CD4-positive, alpha-beta memory T cell (primary cell): Measurements from ENCODE around the gene PML. TPM values are rescaled to one million over a fixed set of nuclear protein-coding genes. Genes with fewer than 3 reads are reported as not detected.
"Not testable (repeated sequence)": the region's sequence is repeated elsewhere in the genome, so short reads cannot be mapped to it uniquely, and the experiment has no call there.

Experiments
- CTCF ChIA-PET: fragments of 350-600 bp; sonication (Branson Sonifier 250); formaldehyde crosslinking; loops from one replicate; lab custom pipeline; 2021; ENCODE audit warnings: inconsistent platforms; ENCODE audit not compliant: partially characterized antibody; lab: Charles Lee
- POLR2A ChIA-PET: fragments of 350-600 bp; sonication (Branson Sonifier 250); formaldehyde crosslinking; loops from one replicate; lab custom pipeline; 2021; ENCODE audit not compliant: partially characterized antibody; lab: Charles Lee
- DNase-seq, 5 donors: peaks; one replicate each; pipeline versions ENCODE4 v3.0.0 to v3.0.0-alpha.2; 2020 to 2022; ENCODE audit warnings: mixed read lengths in 1 of 5
- H3K27ac ChIP-seq: one replicate; pipeline ENCODE4 v1.7.0; 2013; ENCODE audit warnings: low read depth, low read length
- H3K27me3 ChIP-seq: 2 replicates; pipeline ENCODE4 v1.7.0; 2013; ENCODE audit warnings: mild to moderate bottlenecking, low read length, moderate library complexity; ENCODE audit not compliant: insufficient read depth
- H3K36me3 ChIP-seq: 2 replicates; pipeline ENCODE4 v1.7.0; 2013; ENCODE audit warnings: mild to moderate bottlenecking, low read length, moderate library complexity; ENCODE audit not compliant: insufficient read depth
- H3K4me1 ChIP-seq: 2 replicates; pipeline ENCODE4 v1.7.0; 2013; ENCODE audit warnings: mild to moderate bottlenecking, low read length, moderate library complexity; ENCODE audit not compliant: insufficient read depth
- H3K4me3 ChIP-seq, 2 donors: one replicate each; pipeline ENCODE4 v1.7.0; 2013; ENCODE audit warnings: low read length in 2 of 2, mild to moderate bottlenecking in 1 of 2
- H3K9me3 ChIP-seq, 2 donors: one replicate each; pipeline ENCODE4 v1.7.0; 2013; ENCODE audit warnings: low read length in 2 of 2, control low read depth in 1 of 2; ENCODE audit not compliant: control insufficient read depth in 1 of 2
- H3K27ac Mint-ChIP-seq, 7 donors: one replicate each; pipeline ENCODE4 v1.8.0; 2020 to 2021; ENCODE audit warnings: mixed read lengths in 7 of 7, mild to moderate bottlenecking in 6 of 7, inconsistent platforms in 3 of 7, moderate library complexity in 3 of 7
- H3K27me3 Mint-ChIP-seq, 2 donors: one replicate each; pipeline ENCODE4 v1.8.0; 2020 to 2021; ENCODE audit warnings: mixed read lengths in 2 of 2
- H3K36me3 Mint-ChIP-seq, 2 donors: one replicate each; pipeline ENCODE4 v1.8.0; 2020 to 2021; ENCODE audit warnings: mixed read lengths in 2 of 2, inconsistent platforms in 1 of 2, mild to moderate bottlenecking in 1 of 2
- H3K4me1 Mint-ChIP-seq, 4 donors: one replicate each; pipeline ENCODE4 v1.8.0; 2020 to 2021; ENCODE audit warnings: mixed read lengths in 4 of 4, mild to moderate bottlenecking in 1 of 4
- H3K4me3 Mint-ChIP-seq, 8 donors: one replicate each; pipeline ENCODE4 v1.8.0; 2020 to 2021; ENCODE audit warnings: mixed read lengths in 8 of 8, mild to moderate bottlenecking in 7 of 8, moderate library complexity in 6 of 8, inconsistent platforms in 3 of 8
- H3K9me3 Mint-ChIP-seq, 8 donors: one replicate each; pipeline ENCODE4 v1.8.0; 2020 to 2021; ENCODE audit warnings: mixed read lengths in 8 of 8, mild to moderate bottlenecking in 5 of 8, inconsistent platforms in 3 of 8, moderate library complexity in 1 of 8
- intact Hi-C: fragments of 100-400 bp; cut with micrococcal nuclease; formaldehyde crosslinking; loops from one replicate; pipeline ENCODE4 v1.15.1; 2023
- polyA plus RNA-seq, 2 donors: library from polyadenylated mRNA; unstranded; fragments of 300-500 nt; fragmentation: Illumina TruSeq; gene quantifications; one replicate each; pipeline ENCODE4 v1.2.3, GENCODE V29; 2021
- total RNA-seq, 2 experiments: library from RNA; stranded (reverse); gene quantifications; one replicate each; pipeline ENCODE4 v1.2.3, GENCODE V29; 2021

Gene PML
- total and polyA plus RNA-seq, 4 experiments from 2014 or later: 9.6 to 66.6 (median 47.4) TPM

DNA sequence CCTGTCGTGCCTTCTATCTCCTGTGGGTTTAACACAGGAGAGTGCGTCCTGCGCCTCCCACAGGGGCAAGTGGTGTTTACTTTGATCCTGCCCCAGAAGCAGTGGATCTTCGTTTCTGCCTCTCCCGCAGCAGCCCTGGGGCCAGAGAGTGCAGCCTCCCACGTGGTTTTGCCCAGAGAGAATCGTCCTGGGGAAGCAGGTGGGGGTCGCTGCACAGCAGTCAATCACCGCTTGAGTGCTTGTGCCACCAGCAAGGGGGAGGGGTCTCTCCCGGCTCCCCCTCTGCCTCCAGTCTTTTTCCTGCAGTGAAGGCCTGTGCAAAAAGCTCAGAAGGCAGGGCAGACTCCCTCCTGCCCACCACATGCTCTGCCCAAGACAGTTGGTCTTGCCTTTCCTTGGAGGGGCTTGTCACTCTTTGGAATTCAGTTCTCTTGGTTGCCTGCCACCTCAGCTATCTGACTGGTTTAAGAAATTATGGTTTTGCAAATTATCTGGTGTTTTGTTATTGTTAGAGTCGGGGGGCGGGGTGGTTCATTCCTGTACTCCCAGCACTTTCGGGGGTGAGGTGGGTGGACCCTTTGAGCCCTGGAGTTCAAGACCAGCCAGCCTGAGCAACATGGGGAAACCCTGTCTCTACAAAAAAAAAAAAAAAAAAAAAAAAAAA lies 29.3 kb upstream of the PML start:
- intact Hi-C loops: loop anchor here (2.0 kb wide), 2 partner anchors 30 to 38 kb away; partner anchors contain the start of genes LOXL1 and PML
- peak in 2 of 5 donors; percentile 12 to 20 for DNase-seq
- POLR2A ChIA-PET: interaction anchor here (0.7 to 1.8 kb wide), 9 partner anchors 9 to 83 kb away, joined by 3 to 16 read pairs (median 4); partner anchors contain the start of genes PML and STOML1
- CTCF ChIA-PET: interaction anchor here (0.7 to 11.1 kb wide), 17 partner anchors 9 to 375 kb away, joined by 3 to 168 read pairs (median 4); partner anchors contain the start of genes LOXL1, PML and TBC1D21
- H3K4me3 ChIP-seq: peak overlapping the region in 1 of 2 donors; percentile 64
- Mint-ChIP-seq H3K9me3 (no peaks in the 10 kb centered on the region), H3K27ac (peak overlapping the region; percentile 43 to 93 (median 84)), H3K36me3 (no peaks in the 10 kb centered on the region), H3K4me3 (peak overlapping the region; percentile 75 to 88 (median 84)), H3K27me3 (no peaks in the 10 kb centered on the region), H3K4me1 (peaks cover 22 to 39% (median 29%) of the 10 kb centered on the region in 4 donors)
- no peaks in the 10 kb centered on the region for H3K27me3 ChIP-seq
- H3K27ac ChIP-seq: peak overlapping the region; percentile 24
- H3K9me3 ChIP-seq: no peaks in the 10 kb centered on the region
- H3K4me1 ChIP-seq: peaks cover 26% of the 10 kb centered on the region
- H3K36me3 ChIP-seq: no peaks in the 10 kb centered on the region

DNA sequence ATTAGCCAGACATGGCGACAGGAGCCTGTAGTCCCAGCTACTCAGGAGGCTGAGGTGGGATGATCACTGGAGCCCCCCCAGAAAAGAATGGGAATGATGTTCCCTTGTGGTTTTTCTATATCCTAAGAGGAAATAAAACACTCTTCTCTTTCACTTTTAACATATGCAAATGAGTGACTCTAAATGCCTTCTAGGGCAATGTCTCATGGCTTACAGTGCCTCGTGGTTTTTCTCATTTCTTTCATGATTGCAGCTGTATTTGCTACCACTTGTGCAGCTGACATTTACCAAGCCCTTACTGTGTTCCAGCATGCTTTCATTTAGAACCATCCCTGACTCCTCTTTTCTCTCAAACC lies 28.8 kb upstream of the PML start:
- Mint-ChIP-seq H3K4me3 (peak overlapping the region; percentile 56 to 88 (median 82)), H3K27ac (peak overlapping the region; percentile 43 to 93 (median 84)), H3K4me1 (peaks cover 20 to 34% (median 26%) of the 10 kb centered on the region in 4 donors), H3K27me3 (no peaks in the 10 kb centered on the region), H3K9me3 (no peaks in the 10 kb centered on the region), H3K36me3 (no peaks in the 10 kb centered on the region)
- POLR2A ChIA-PET: interaction anchor here (0.7 to 1.8 kb wide), 9 partner anchors 9 to 83 kb away, joined by 3 to 16 read pairs (median 4); partner anchors contain the start of genes PML and STOML1
- intact Hi-C loops: loop anchor here (2.0 kb wide), 2 partner anchors 29 to 39 kb away; partner anchors contain the start of genes LOXL1 and PML
- no peaks in the 10 kb centered on the region for H3K9me3 ChIP-seq
- H3K4me1 ChIP-seq: peaks cover 25% of the 10 kb centered on the region
- H3K27me3 ChIP-seq: no peaks in the 10 kb centered on the region
- peak overlapping the region; percentile 22 for H3K27ac ChIP-seq
- peak overlapping the region in 1 of 2 donors; percentile 64 for H3K4me3 ChIP-seq
- DNase-seq: peak in 4 of 5 donors; percentile 35 to 54 (median 44)
- no peaks in the 10 kb centered on the region for H3K36me3 ChIP-seq
- CTCF ChIA-PET: interaction anchor here (0.7 to 11.1 kb wide), 17 partner anchors 9 to 375 kb away, joined by 3 to 168 read pairs (median 4); partner anchors contain the start of genes LOXL1, PML and TBC1D21

DNA sequence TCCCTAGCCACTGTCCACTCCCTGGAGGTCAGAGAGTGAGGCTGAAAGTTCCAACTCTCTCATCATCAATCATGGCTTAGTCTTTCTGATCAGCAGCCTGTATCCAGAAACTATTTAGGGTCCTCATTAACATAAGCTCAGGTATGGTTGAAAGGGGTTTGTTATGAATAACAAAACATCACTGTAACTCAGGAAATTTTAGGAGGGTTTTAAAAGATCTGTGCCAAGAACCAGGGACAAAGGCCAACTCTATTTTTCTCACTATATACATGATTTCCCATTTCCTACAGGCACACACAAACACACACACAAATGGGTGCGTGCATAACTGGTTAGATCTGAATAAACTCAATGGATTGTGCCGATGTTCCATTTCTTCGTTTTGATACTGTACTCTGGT lies 26.1 kb upstream of the PML start:
- no peak overlapping the region for H3K4me3 ChIP-seq
- no peaks in the 10 kb centered on the region for H3K36me3 ChIP-seq
- H3K9me3 ChIP-seq: no peaks in the 10 kb centered on the region
- DNase-seq: no peak
- intact Hi-C loops: no loop called here
- H3K4me1 Mint-ChIP-seq: peaks cover 23 to 41% (median 30%) of the 10 kb centered on the region in 4 donors
- H3K27me3 Mint-ChIP-seq: no peaks in the 10 kb centered on the region
- ChIA-PET POLR2A (interaction anchor here (1.0 kb wide), 1 partner anchor 12 kb away, joined by 3 read pairs; no protein-coding TSS in a partner anchor), CTCF (interaction anchor here (1.0 to 11.1 kb wide), 5 partner anchors 9 to 80 kb away, joined by 3 to 168 read pairs (median 10); no protein-coding TSS in a partner anchor)
- no peak overlapping the region for H3K27ac ChIP-seq
- H3K36me3 Mint-ChIP-seq: no peaks in the 10 kb centered on the region
- peaks cover 33% of the 10 kb centered on the region for H3K4me1 ChIP-seq
- no peak overlapping the region for H3K27ac Mint-ChIP-seq
- H3K27me3 ChIP-seq: no peaks in the 10 kb centered on the region
- peak overlapping the region in 1 of 8 donors; percentile 17 for H3K4me3 Mint-ChIP-seq
- H3K9me3 Mint-ChIP-seq: no peaks in the 10 kb centered on the region

DNA sequence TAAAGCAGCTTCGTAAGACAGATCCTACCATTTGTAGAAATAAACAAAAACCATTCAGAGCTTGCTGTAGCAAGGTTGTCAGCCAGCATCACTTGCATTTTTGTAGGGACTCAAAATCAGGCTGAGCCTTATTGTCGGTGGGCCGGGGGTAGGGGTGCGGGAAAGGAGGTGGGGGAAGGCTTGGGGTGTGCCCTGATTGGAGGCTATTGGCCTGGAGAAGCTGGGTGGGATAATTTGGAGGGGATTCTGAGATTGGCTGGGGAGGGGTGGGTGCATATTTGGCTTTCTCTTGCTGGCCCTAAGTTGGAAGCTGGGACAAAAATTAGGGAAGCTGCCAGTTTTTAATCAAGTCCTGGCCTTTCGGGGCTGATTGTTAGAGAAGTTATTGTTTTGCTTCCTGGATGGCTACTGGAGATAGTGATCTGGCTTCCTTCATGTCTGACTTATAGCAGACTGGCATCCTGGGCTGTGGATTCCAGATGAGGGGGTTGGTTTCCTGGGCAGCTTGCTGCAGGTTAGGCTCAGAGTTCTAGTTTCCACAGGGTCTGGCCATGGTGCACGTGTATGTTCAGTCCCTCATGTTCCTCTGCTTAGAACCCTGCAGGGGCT lies 25.3 kb upstream of the PML start:
- H3K4me3 ChIP-seq: no peak overlapping the region
- ChIA-PET POLR2A (no interaction called here), CTCF (interaction anchor here (0.7 to 11.1 kb wide), 6 partner anchors 10 to 810 kb away, joined by 3 to 168 read pairs (median 7); no protein-coding TSS in a partner anchor)
- H3K27ac ChIP-seq: no peak overlapping the region
- Mint-ChIP-seq H3K27me3 (peaks cover under 1 to 1% of the 10 kb centered on the region in 2 donors), H3K27ac (peak overlapping the region in 1 of 7 donors; percentile 53), H3K9me3 (no peaks in the 10 kb centered on the region), H3K4me1 (peaks cover 25 to 44% (median 31%) of the 10 kb centered on the region in 4 donors), H3K4me3 (no peak overlapping the region), H3K36me3 (no peaks in the 10 kb centered on the region)
- H3K27me3 ChIP-seq: no peaks in the 10 kb centered on the region
- H3K36me3 ChIP-seq: no peaks in the 10 kb centered on the region
- H3K9me3 ChIP-seq: no peaks in the 10 kb centered on the region
- peaks cover 33% of the 10 kb centered on the region for H3K4me1 ChIP-seq
- intact Hi-C loops: no loop called here
- no peak for DNase-seq

DNA sequence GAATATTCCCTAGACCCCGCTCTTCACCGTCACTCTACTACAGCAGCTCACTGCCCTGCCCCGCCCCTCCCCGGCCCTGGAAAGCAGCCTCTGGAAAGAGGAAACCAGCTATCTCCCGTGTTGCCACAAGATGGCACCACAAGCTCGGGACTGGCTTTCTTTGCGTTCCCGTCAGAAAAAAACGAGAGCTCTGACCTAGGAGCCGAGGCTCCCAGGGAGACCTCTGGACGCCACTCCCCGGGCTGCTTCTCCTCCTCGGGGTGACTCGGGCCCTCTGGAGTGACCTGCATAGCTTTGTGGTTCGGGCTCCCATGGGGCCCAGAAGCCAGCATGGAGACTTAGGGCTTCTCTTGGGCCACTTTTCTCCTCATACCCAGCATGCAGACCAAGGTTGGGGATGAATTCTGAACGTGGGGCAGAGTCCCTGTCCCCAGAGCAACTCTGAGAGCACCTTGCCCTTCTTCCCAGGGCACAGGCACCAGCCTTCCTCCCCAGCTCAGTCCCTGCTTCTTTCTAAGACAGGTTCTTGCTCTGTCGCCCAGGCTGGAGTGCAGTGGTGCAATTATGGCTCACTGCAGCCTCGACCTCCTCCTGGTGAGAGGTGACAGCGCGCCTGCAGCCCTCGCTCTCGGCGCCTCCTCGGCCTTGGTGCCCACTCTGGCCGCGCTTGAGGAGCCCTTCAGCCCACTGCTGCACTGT lies 21.4 kb upstream of the PML start:
- no peak overlapping the region for H3K4me3 ChIP-seq
- CTCF ChIA-PET: interaction anchor here (0.6 to 11.1 kb wide), 41 partner anchors 8 to 1349 kb away, joined by 3 to 168 read pairs (median 6); partner anchors contain the start of genes PML and STOML1
- Mint-ChIP-seq H3K9me3 (no peaks in the 10 kb centered on the region), H3K27ac (no peak overlapping the region), H3K27me3 (peaks cover 16 to 20% of the 10 kb centered on the region in 2 donors), H3K4me1 (peaks cover 11 to 36% (median 23%) of the 10 kb centered on the region in 4 donors), H3K4me3 (peak overlapping the region in 3 of 8 donors; percentile 29 to 43 (median 39)), H3K36me3 (no peaks in the 10 kb centered on the region)
- H3K4me1 ChIP-seq: peaks cover 22% of the 10 kb centered on the region
- no peak overlapping the region for H3K27ac ChIP-seq
- POLR2A ChIA-PET: interaction anchor here (0.7 to 1.1 kb wide), 6 partner anchors 22 to 75 kb away, joined by 3 to 7 read pairs (median 3); partner anchors contain the start of gene PML
- no peaks in the 10 kb centered on the region for H3K9me3 ChIP-seq
- H3K36me3 ChIP-seq: no peaks in the 10 kb centered on the region
- peak; percentile 73 to 76 (median 76) for DNase-seq
- intact Hi-C loops: loop anchor here (1.0 to 5.0 kb wide), 4 partner anchors 22 to 347 kb away; partner anchors contain the start of gene PML
- no peaks in the 10 kb centered on the region for H3K27me3 ChIP-seq

DNA sequence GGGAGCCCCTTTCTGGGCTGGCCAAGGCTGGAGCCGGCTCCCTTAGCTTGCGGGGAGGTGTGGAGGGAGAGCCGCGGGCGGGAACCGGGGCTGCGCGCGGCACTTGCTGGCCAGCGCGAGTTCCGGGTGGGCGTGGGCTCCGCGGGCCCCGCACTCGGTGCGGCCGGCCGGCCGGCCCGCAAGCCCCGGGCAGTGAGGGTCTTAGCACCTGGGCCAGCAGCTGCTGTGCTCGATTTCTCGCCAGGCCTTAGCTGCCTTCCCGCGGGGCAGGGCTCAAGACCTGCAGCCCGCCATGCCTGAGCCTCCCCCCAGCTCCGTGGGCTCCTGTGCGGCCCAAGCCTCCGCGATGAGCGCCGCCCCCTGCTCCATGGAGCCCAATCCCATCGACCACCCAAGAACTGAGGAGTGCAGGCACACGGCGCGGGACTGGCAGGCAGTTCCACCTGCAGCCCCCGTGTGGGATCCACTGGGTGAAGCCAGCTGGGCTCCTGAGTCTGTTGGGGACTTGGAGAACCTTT lies 20.8 kb upstream of the PML start:
- not testable (repeated sequence) for H3K36me3 Mint-ChIP-seq, H3K9me3 ChIP-seq, H3K4me3 ChIP-seq, H3K27ac Mint-ChIP-seq, DNase-seq, H3K27me3 ChIP-seq, H3K27ac ChIP-seq, H3K9me3 Mint-ChIP-seq, H3K36me3 ChIP-seq
- intact Hi-C loops: loop anchor here (1.0 to 5.0 kb wide), 4 partner anchors 21 to 347 kb away; partner anchors contain the start of gene PML
- peaks cover 22% of the 10 kb centered on the region for H3K4me1 ChIP-seq
- POLR2A ChIA-PET: interaction anchor here (0.8 to 1.4 kb wide), 3 partner anchors 8 to 74 kb away, joined by 4 to 7 read pairs (median 7); no protein-coding TSS in a partner anchor
- CTCF ChIA-PET: interaction anchor here (0.8 to 11.1 kb wide), 22 partner anchors 8 to 349 kb away, joined by 3 to 168 read pairs (median 8); partner anchors contain the start of genes PML and STOML1
- Mint-ChIP-seq H3K4me3 (peak overlapping the region in 1 of 8 donors; percentile 29), H3K4me1 (peaks cover 11 to 30% (median 21%) of the 10 kb centered on the region in 4 donors), H3K27me3 (peaks cover 16 to 20% of the 10 kb centered on the region in 2 donors)
